ENCODE measurements around the gene ABTB2. TPM values are rescaled to one million over a fixed set of nuclear protein-coding genes. Genes with fewer than 3 reads are reported as not detected.

ABTB2 gene
- total and polyA plus RNA-seq, 4 donors: 0.73 to 3.3 (median 2.7) TPM

- no peak for DNase-seq
- Histone ChIP-seq H3K4me3 (no peak overlapping the region), H3K36me3 (ENCODE audit: control insufficient read depth in 4 of 4, insufficient read depth in 4 of 4, low read length in 4 of 4) (no peaks in the 10 kb centered on the region), H3K4me1 (ENCODE audit: control insufficient read depth in 5 of 5, insufficient read depth in 5 of 5, low read length in 5 of 5) (peaks cover 0 to 49% (median 15%) of the 10 kb centered on the region in 5 donors), H3K9ac (ENCODE audit: insufficient read depth in 1 of 2, low read length in 2 of 2) (no peak overlapping the region), H3K9me3 (ENCODE audit: control insufficient read depth in 4 of 4, insufficient read depth in 3 of 4, low read length in 3 of 4) (no peaks in the 10 kb centered on the region), H3K27ac (ENCODE audit: low read depth in 1 of 2, low read length in 1 of 2) (no peak overlapping the region), H3K27me3 (ENCODE audit: control insufficient read depth in 3 of 3, insufficient read depth in 3 of 3, low read length in 2 of 3) (no peaks in the 10 kb centered on the region)
- 88 to 90% methylated on average over 5 of the region's 5 CpGs for WGBS, 2 donors
- no peak for ATAC-seq (ENCODE audit: insufficient read depth, low FRiP score)
- TF ChIP-seq, protein P1, sequence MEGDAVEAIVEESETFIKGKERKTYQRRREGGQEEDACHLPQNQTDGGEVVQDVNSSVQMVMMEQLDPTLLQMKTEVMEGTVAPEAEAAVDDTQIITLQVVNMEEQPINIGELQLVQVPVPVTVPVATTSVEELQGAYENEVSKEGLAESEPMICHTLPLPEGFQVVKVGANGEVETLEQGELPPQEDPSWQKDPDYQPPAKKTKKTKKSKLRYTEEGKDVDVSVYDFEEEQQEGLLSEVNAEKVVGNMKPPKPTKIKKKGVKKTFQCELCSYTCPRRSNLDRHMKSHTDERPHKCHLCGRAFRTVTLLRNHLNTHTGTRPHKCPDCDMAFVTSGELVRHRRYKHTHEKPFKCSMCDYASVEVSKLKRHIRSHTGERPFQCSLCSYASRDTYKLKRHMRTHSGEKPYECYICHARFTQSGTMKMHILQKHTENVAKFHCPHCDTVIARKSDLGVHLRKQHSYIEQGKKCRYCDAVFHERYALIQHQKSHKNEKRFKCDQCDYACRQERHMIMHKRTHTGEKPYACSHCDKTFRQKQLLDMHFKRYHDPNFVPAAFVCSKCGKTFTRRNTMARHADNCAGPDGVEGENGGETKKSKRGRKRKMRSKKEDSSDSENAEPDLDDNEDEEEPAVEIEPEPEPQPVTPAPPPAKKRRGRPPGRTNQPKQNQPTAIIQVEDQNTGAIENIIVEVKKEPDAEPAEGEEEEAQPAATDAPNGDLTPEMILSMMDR (IDR thresholded peaks at IDR 0.05; ENCODE audit: control extremely low read depth, extremely low read depth): no peak
Measured at GRCh38 chr11:34270711-34271110, 87.1 kb downstream of the ABTB2 start.

DNA sequence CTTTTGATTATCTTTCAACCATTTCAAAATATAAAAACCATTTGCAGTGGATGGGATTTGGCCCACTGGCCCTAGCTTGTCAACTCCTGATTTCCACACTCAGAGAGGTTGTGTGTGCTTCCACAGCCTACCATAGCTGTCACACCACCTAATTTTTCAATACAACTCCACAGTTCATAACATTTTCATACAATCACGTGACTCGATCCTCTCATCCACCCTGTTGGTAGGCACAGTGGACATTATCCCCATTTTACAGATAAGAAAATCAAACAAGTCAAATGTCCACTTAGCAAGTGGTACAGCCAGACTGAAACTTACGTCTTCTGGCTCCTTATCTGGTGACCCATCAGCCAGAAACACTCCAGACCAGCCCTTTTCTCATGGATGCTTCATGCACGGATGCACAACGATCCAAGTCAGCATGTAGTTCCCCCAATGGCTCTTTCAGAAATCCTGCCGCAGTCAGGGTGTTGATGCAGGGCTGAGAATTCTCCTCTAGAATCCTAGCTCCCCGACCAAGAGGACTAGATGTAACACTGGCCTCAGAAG, 88.0 kb downstream of the ABTB2 start:
- Histone ChIP-seq H3K4me1 (ENCODE audit: control insufficient read depth in 5 of 5, insufficient read depth in 5 of 5, low read length in 5 of 5) (peaks cover 0 to 43% (median 12%) of the 10 kb centered on the region in 5 donors), H3K27me3 (ENCODE audit: control insufficient read depth in 3 of 3, insufficient read depth in 3 of 3, low read length in 2 of 3) (no peaks in the 10 kb centered on the region), H3K4me3 (no peak overlapping the region), H3K27ac (ENCODE audit: low read depth in 1 of 2, low read length in 1 of 2) (no peak overlapping the region), H3K36me3 (ENCODE audit: control insufficient read depth in 4 of 4, insufficient read depth in 4 of 4, low read length in 4 of 4) (no peaks in the 10 kb centered on the region), H3K9ac (ENCODE audit: insufficient read depth in 1 of 2, low read length in 2 of 2) (no peak overlapping the region), H3K9me3 (ENCODE audit: control insufficient read depth in 4 of 4, insufficient read depth in 3 of 4, low read length in 3 of 4) (no peaks in the 10 kb centered on the region)
- no peak for DNase-seq
- TF ChIP-seq, protein P1 (IDR thresholded peaks at IDR 0.05; ENCODE audit: control extremely low read depth, extremely low read depth): no peak
- 81 to 84% methylated on average over 7 of the region's 7 CpGs for WGBS, 2 donors
- ATAC-seq (ENCODE audit: insufficient read depth, low FRiP score): no peak

DNA sequence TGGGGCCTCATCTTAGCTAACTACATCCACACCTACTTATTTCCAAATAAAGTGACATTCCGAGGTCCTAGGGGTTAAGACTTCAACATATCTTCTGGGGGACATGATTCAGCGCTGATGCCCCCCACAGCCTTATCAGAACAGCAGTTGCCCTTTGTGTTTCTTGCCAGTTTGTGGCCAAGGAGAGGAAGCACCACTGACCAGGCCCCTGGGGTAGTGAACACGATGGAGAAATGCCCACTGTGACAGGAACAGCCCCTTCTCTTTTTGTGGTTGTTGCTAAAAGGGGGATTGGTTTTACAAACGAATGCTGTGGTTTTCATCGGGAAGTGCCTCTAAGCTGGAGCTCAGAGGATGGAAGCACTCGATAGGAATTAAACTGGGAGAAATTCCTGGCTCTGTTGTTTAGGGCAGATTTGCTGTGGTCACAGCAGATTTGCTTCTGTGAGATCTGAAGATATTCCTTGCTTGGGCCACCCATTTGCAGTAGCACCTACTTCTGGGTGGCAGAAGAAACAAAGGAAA, 88.8 kb downstream of the ABTB2 start:
- ATAC-seq (ENCODE audit: insufficient read depth, low FRiP score) (no peak), DNase-seq (peak in 1 of 3 donors; percentile 27)
- peaks cover 0 to 44% (median 15%) of the 10 kb centered on the region in 5 donors for H3K4me1 ChIP-seq (ENCODE audit: control insufficient read depth in 5 of 5, insufficient read depth in 5 of 5, low read length in 5 of 5)
- H3K27me3 ChIP-seq (ENCODE audit: control insufficient read depth in 3 of 3, insufficient read depth in 3 of 3, low read length in 2 of 3): no peaks in the 10 kb centered on the region
- H3K9ac ChIP-seq (ENCODE audit: insufficient read depth in 1 of 2, low read length in 2 of 2): no peak overlapping the region
- H3K9me3 ChIP-seq (ENCODE audit: control insufficient read depth in 4 of 4, insufficient read depth in 3 of 4, low read length in 3 of 4): no peaks in the 10 kb centered on the region
- TF ChIP-seq, protein P1 (IDR thresholded peaks at IDR 0.05; ENCODE audit: control extremely low read depth, extremely low read depth): no peak
- no peak overlapping the region for H3K27ac ChIP-seq (ENCODE audit: low read depth in 1 of 2, low read length in 1 of 2)
- H3K36me3 ChIP-seq (ENCODE audit: control insufficient read depth in 4 of 4, insufficient read depth in 4 of 4, low read length in 4 of 4): no peaks in the 10 kb centered on the region
- WGBS, 2 donors: 20 to 53% methylated on average over 6 of the region's 6 CpGs
- no peak overlapping the region for H3K4me3 ChIP-seq

DNA sequence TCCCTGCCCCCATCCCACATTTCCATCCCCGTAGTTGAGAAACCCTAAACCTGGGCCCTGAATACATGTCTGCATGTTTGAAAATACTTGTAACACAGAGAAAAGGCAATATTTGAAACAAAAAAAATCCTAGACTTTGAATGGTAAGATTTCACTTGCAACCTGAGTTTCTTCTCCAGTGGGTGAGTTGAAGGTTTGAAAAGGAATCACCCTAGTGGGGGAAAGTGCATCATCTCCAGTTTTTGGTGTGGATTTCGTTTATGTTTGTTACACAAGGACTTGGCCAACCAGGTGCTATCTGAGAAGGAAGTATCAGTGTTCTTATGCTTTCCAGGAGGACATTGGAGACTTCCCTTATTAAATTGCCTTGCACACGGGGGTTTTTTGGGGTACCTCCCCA, 90.4 kb downstream of the ABTB2 start:
- ATAC-seq (ENCODE audit: insufficient read depth, low FRiP score) (no peak), DNase-seq (no peak)
- H3K4me3 ChIP-seq: no peak overlapping the region
- H3K27me3 ChIP-seq (ENCODE audit: control insufficient read depth in 3 of 3, insufficient read depth in 3 of 3, low read length in 2 of 3): no peaks in the 10 kb centered on the region
- no peaks in the 10 kb centered on the region for H3K9me3 ChIP-seq (ENCODE audit: control insufficient read depth in 4 of 4, insufficient read depth in 3 of 4, low read length in 3 of 4)
- 21 to 43% methylated on average over 3 of the region's 3 CpGs for WGBS, 2 donors
- no peaks in the 10 kb centered on the region for H3K36me3 ChIP-seq (ENCODE audit: control insufficient read depth in 4 of 4, insufficient read depth in 4 of 4, low read length in 4 of 4)
- peaks cover 3 to 52% (median 23%) of the 10 kb centered on the region in 5 donors for H3K4me1 ChIP-seq (ENCODE audit: control insufficient read depth in 5 of 5, insufficient read depth in 5 of 5, low read length in 5 of 5)
- no peak overlapping the region for H3K27ac ChIP-seq (ENCODE audit: low read depth in 1 of 2, low read length in 1 of 2)
- TF ChIP-seq, protein P1 (IDR thresholded peaks at IDR 0.05; ENCODE audit: control extremely low read depth, extremely low read depth): no peak
- no peak overlapping the region for H3K9ac ChIP-seq (ENCODE audit: insufficient read depth in 1 of 2, low read length in 2 of 2)
